AG08395 (cell line): ENCODE results near the gene GPR15LG.

ENCODE experiments used
- DNase-seq: peaks from one replicate; pipeline ENCODE4 v3.0.0; 2012; ENCODE audit warnings: mixed read lengths, low spot score

The GPR15LG gene

DNA sequence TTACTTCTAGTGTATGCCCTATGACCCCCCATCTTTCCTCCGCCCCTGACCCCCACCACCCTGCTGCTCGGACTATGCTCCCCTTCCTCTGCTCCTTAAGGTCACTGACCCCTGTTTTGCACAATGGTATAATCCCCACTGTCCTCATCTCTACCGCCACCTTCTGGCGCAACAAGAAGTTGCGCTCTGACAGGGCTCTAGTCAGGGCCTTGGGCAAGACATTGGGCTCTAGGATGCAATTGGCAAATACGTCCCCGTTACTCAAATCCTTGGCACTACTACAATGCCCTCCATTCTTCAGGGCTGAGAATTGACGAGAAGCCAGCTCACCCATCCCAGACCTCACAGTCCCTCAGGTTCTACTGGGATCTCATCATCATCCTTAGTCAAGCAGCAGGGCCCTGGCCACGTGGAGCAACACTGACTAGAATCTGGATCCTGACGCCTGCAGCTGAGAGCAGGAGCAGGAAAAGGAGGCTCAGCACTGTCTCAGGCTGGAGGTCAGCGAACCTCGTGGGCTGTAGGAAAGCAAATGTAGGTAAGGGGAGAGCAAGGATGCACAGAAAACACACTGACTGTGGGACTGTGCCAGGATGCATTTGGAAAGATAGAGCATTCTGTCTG, 41.1 kb downstream of the GPR15LG start:
- no peak for DNase-seq

DNA sequence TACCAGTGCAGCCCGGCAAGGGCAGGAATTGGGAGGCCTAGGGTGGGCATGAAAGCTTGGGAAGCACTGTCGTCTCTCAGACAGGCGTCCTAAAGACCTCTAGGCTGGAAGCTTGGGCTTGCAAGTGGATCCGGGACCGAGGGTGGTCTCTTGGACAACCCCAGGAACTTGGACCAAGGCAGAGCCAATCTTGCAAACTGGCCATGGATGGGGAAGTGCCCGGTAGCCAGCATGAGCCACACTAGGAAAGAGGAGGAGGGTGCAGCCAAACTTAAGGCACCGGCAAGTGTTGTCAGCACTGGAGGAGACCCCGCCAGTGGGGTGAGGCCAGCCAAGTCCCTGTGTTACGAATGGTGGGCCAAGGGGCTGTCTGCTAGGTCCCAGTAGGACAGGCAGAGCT, 43.2 kb downstream of the GPR15LG start:
- no peak for DNase-seq

DNA sequence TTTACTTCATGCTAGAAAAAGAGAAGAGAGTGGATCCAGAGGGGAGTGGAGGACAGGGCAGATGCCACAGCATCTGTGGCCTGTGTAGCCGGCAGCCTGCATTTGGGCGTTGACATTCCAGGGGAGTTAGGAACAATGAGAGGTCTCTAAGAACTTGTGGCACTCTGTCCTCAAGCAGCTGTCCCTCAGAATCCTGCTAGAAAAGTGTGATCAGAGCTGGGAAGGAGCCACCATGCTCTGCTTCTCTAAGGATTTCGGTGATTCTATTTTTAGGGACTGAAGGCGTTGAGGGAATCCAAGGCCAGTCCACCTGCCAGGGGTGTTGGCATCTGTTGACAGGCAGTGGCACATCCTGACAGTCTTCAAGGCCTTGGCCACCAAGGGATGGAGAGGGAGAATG, 44.1 kb downstream of the GPR15LG start:
- DNase-seq = no peak

DNA sequence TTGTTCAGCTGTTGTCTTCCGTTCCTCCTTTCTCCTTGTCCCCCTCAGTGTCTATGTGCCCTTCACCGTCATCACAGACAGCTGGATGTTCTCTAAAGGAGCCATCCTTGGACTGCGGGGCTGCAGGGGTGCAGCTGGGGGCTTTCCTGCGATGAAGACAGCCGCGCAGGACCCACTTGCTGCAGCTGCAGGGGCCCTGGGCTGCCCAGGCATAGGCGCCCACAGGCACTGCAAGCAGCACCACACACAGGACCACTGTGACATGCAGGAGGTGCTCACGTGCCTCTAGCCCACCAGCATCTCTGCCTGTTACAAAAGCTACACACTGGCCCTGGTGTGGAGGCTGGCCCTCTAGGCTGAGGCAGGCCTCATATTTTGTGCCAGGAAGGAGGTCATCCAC, 48.3 kb downstream of the GPR15LG start:
- no peak for DNase-seq

DNA sequence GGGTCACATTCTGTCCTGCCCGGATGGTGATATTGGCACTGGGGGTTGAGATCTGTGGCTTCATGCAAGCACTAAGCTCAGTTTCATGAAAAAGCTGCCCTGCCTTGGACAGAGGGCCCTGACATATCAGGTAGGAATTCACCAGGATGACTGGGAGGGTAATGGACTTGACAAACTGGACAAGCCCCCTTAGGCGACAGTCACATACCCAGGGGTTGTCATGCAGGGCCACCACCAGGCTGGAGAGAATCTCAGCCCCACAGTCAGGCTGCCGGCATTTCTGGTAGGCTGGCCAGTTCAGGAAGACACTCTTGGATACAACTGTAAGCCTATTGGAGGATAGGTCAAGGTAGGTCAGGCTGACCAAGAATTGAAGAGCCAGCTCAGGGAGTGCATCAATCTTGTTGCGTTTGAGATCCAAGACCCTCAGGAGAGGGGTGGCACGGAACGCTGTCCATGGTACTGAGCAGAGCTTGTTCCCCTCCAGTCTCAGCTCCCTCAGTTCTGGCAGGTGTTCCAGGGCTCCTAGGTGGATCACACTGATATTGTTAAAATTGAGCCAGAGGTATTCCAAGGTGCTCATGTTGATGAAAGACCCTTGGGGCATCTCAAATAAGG, 50.9 kb downstream of the GPR15LG start:
- no peak for DNase-seq

DNA sequence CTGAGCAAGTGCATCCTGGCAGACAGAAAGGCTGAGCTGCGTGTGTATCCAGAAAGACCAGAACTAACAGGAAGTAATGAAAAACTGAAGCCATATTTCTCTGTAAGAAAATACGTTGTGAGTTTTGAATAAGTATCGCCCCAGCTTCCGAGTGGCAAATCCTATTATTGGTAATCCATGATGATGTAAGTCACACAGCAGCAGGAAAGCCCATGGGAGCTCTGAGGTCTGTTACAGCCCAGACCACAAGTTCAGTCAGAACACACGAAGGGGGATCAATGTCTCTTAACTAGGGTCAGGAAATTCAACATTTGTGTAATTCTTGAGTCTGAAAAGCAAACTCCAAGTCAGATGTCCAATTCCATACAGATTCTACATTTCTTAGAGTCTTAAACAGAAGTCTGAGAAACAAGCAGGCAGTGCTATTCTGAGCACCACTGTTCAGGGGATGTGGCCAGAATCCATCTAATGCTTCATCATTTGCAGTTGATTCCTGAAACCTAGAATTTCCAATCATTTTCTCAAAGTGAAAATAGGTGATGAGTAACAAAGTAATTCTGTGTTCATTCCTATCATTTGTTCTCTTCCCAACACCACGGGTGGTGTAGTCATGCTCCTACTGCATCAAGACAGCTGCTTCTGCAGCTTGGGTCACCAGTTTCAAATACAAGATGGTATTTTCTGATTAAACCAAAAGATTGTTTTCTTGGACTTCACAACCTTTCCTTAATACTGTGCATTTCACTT, 52.0 kb downstream of the GPR15LG start, which contains the start of gene LRIT2:
Gene LRIT2, minus strand, starts transcription at position 118 of the 747 bp plus-strand sequence. Its CDS starts 24 bp downstream, at position 94.
- no peak for DNase-seq

DNA sequence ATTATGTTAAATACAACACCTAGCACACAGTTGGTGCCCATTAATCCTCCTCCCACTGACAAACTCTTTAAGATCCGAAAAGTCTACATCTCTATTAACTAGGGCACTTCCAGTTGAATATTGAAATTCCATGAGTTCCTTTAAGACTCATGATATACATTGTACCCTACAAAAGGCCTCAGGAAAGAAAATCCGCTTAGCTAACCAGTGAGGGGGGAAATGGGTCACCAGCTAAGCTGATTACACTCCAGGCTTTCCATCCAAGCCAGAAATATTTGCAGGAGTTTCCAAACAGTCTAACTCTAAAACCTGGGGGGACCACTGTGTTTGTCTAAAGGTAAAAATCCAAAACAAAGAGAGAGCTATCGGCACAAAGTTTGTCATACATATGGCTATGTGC, 53.0 kb downstream of the GPR15LG start:
- DNase-seq = no peak

DNA sequence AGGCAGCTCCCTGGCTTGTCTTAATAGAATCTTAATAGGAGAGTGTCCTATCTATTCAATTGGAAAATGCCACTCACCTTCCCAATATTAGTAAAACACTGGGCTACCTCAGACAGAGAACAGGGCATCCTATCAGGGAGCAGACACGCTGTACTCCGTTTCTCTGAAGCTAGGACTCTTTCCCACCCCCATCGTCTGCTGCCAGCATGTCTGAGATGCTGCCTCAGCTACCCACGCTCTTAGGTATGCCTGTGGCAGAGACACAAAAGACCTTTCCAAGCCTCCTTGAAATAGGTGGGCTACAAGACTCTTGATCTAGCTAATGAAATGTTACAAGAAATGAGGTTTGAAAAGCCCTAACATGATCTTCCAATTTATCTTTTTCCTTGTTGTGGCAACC, 54.2 kb downstream of the GPR15LG start:
- DNase-seq = no peak

DNA sequence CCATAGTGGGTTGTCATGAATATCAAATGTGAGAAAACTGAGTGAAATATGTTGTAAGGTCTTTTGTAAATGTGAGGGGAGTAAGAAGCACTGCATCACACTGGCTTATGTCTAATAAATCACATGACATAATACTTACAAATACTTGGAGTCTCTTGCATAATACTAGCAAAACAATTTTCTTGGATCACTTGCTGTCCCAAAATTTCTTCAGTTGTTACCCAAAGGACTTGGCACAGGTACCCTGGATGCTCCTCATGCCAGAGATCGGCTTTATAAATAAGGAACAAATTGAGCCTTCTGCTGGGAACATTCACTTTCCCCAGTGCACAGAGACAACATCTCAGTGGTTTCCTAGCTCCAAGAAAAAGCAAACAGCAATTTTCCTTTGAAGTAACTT, 56.8 kb downstream of the GPR15LG start:
- no peak for DNase-seq

DNA sequence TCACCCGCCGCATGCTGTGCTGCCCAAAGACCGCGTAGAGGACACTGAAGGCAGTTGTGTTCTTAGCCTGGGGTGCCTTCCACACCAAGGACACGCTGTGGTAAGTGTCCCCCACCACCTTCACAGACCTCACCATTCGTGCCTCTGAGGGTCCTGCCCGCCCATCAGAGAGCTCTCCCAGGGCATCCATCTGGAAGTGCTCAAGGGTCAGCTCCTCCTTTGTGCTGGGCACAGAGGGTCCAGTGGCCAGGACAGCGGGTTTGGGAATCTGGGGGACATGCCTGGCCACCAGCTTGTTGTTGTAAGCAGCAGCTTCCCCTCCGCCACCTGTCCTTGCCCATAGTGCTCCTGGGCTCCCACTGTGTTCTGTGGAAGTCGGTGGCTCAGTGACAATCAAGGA, 58.8 kb downstream of the GPR15LG start:
- no peak for DNase-seq

DNA sequence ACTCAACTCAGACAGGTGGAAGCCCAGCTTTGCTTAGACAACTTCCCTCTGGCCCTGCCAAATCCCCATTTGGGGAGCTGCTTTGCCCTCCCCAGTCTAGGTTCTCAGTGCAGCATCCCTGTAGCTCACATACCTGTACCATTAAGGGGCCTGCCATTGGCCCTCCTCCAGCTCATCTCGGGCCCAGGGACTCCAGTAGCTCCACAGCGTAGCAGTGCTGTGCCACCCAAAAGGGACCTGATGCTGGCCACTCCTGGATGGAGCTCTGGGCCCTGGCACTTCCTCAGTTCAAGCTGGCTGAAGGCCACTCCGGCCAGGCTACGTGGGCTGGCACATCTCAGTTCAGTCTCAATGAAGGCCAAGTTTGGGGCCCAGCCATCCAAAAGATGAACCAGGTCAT, 60.3 kb downstream of the GPR15LG start:
- no peak for DNase-seq

DNA sequence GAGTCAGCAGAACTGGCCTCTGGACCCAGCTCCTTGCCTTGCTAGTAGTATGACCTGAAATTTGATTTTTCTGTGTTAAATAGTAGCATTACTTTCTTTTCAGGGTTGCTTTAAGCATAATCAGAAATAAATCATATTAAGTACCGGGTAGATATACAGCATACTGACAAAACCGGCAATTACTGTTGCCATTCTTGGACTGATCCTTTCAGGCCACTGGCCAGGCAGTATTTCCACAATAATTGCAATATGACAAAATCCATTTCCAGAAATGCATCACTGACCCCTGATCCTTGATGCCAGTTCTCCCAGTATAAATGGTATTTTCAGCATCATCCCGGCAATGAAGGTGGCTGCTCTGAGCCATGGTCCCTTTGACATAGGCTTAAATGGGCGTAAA, 60.9 kb downstream of the GPR15LG start:
- no peak for DNase-seq
